ENCODE measurements around the gene PCNX2. TPM values are rescaled to one million over a fixed set of nuclear protein-coding genes. Genes with fewer than 3 reads are reported as not detected.

PCNX2 gene
- total RNA-seq, 1 donor from 2014 or later: 49.8 TPM

Other genes with a start within 250 kb of the PCNX2 start
- gene MAP3K21, start 32.0 kb upstream of the PCNX2 start, total RNA-seq: 4.7 TPM